IMR-90 (cell line): ENCODE measurements around the gene ZNF358.

ENCODE experiments used
- CTCF ChIP-seq: conservative IDR thresholded peaks from 2 replicates; pipeline ENCODE4 v1.5.1; 2012; ENCODE audit warnings: mild to moderate bottlenecking, low read depth, low read length, improper control_type of control experiment
- POLR2A ChIP-seq: IDR thresholded peaks from 2 replicates; pipeline ENCODE4 v1.6.1; 2012; ENCODE audit warnings: mild to moderate bottlenecking, low read depth, low read length

GRCh38 chr19:7477758-7478157, 38.1 kb upstream of the ZNF358 start:
- no peak for TF ChIP-seq CTCF
- TF ChIP-seq POLR2A, result no peak
